NCI-H82 (cell line): ENCODE results near the gene PAPPA.

Source experiments
- DNase-seq: peaks from one replicate; lab custom pipeline; 2025; lab: John Stamatoyannopoulos, UW

PAPPA gene

DNA sequence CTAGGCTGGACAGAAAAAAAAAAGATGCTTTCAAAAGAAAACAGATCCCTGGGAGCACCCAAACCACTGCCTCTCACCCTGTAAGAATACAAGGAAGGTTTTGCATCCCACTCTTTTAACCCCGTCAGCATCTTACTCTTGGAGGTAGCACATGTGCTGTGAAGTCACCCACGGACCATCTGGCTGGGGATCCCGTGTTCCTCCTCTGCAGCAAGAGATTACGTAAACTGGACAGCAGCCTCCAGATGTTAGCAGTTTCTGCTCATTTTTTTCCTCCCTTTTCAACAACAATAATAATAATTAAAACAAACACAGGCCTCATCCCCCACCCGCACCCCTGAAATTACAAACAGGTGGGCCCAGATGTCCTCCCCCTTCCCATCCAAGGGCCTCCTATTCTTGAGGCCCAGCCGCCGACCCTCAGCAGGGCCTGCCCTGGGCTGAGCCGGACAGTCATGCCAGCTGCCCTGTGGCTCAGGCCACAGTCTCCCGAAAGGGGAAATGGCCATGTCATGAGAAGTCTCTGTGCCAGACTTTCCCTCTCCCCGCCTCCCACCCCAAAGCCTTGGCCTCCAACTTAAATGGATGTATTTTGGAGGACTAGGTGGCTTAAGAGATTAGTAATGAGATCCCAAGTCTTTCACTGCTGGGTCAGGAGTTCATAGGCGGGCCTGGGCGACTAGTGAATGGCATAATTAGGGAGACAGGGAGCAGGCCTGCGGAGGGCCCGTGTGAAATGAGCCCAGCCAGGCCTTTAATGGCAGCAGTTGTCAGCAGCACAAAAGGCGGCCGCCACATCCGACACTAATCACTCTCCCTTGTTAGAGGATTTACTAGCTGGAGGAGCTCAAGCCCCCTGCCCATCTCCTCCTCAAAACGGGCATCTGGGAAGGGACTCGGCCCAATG is 165.1 kb downstream of the PAPPA start:
- peak; percentile 97 for DNase-seq

DNA sequence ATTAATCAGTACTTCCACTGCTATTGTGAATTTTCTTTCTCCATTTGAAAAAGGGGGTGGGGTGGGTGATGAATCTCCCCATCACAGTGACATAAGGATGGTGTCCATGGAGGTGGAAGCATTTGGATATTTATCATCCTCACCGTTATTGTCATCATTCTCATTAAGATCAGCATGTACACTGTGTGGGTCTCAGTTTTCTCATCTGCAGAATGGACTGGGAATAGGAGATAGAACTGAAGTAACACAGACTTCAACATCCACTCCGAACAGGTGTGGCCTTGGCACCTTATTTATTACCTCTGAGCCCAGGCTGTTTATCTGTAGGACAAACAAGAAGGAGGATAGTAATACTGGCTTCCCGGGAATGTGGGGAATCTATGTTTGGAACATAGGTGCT is 165.9 kb downstream of the PAPPA start:
- DNase-seq, result no peak

DNA sequence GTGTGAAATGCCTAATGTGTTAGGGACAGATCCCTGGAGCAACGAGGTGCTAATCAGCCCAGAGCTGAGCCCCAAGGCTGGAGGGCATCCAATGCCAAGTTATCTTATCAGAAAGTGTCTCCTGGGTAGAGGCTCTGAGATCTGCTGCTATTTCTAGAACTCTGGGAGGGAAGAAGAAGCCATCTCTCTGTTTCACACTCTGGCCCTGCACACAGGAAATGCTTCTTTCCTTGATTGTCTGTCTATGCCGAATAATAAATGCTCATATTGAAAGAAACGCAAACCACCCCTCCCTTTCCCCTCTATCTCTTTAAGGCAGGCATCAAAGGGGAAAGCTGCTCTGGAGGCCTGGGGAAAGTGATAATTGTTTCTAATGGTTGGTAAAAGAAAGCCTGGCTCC is 166.7 kb downstream of the PAPPA start:
- DNase-seq, result no peak

DNA sequence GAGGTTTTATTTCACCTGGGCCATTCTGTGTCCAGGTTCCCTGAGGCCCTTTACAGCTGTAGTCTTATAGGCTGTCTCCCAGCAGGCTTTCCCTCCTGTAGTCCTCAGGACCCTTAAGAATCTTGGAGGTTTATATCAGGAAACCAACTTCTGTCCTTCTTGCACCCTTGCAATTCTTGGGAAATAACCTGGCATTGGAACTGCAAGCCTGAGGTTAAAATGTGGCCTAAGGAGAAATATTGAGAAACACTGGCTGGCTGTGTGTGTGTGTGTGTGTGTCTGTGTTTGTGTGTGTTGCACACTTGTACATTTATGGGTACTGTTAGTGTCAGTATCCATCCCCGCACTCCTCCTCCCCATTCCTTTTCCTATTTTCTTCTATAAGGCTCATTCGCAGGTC is 168.9 kb downstream of the PAPPA start:
- no peak for DNase-seq

DNA sequence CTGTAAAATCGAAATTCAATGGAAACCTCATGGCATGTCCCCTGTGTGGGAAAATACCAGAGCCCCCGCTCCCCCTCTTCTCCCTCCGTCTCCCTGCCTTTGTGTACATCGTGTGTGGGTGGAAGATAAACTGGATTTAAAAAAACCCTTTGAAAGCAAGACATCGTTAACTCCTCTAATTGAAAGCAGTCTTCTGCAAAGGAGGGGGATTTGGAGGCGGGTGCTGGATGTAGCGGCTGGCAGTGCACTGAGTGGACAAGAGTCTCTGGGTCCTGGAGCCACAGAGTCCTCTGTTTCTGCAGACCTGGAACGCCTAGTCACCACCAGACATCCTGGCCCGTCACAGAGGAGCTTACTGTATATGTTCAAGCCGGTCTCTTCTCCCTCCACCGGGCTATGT is 169.4 kb downstream of the PAPPA start:
- peak; percentile 11 for DNase-seq

DNA sequence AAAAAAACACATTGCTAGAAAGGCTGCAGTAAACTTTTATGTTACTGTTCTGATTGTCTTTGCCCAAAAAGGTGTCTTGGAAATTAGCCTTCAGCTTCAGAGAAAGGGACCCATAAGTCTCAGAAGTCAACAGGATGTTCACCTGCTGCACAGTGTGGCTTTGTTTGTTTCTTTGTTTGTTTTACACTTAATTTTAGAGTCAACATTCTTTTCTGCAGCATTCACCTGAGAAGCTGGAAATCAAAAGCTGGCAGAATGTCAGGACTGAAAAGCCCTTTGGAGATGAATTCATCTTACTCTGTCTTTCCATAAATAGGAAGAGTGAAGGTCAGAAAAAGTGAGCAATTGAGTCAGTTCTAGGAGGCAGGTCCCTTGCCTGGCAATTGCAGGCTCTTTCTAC is 170.0 kb downstream of the PAPPA start:
- DNase-seq, result no peak

DNA sequence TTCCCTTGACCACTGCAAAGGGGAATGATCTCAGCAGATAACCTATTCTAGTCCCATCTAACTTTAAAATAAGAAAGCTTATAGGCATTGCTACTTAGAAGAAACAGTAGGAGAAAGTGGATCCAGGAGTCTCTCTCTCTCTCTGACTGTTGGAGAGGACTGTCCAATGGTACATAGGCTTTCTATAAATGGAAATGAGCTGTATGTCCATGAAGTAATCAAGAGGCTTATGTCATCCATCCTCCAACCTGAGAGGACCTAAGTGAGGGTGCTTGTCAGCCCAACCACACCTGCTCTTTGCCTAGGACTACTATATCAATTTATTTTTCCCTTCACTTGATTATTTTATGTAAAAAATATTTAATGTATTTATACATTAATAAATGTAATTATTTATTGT is 172.3 kb downstream of the PAPPA start:
- no peak for DNase-seq

DNA sequence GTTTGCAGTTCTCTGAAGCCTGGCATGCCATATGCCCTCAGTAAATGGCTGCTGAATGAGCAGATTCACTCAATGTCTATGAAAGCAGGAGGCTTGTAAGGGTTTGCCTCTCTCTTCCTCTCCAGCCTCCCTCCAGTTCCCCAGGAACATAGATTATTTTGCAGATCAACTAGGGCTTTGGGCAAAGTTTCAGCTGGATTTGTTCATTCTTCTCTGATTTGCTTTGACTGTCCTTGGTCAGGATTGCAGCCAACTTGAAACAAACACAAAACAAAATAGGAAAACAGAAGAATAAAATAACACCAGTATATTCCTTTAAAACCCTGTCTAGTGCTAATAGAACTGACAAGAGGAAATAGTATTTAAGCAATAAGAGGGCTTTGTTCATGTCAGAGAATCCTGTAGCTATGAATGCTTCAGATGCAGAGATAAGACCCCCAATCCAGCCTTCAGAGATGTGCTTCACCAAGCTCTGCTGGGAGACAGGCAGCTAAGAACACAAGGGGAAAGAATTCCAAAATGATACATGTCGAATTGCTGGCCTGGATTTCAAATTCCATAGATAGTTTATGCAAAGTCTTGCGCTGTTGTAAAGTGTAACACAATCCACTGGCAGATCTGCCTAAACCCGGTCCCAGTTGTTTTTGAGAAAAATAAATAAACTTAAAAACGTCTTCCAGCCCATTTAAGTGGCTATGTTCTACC is 174.3 kb downstream of the PAPPA start:
- DNase-seq, result no peak

DNA sequence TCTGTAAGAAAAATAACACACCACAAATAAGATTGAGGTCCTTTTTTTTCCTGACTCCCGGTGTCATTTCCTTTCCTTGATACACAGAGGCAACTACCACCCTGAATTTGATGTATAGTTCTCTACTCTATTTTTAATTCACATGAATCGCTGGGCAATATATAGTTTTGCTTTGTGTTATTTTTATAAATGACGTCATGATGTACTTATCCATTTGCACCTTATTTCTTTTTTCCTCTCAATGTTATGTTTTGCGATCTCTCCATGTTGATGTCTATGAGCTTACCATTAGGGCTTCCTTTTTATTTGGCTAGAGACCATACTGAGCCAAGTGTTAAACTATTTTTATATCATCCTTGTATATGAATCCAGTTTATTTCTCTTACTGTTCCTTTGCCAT is 175.9 kb downstream of the PAPPA start:
- no peak for DNase-seq

DNA sequence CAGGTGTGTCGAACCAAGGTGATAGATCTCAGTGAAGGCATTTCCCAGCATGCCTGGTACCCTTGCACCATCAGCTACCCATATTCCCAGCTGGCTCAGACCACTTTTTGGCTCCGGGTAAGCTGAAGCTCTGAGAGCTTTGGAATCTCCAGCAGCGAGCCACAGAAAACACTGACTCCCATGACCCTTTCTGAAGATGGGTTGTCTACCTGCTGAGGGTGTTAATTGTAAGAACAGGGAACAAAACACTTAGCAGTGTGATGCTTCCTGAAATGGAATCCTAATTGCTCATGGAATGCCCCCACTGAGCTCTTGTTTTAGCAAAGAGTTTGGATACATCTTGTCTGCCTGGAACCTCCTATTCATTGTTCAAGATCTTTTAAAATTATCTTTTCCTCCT is 177.7 kb downstream of the PAPPA start:
- DNase-seq, result no peak

DNA sequence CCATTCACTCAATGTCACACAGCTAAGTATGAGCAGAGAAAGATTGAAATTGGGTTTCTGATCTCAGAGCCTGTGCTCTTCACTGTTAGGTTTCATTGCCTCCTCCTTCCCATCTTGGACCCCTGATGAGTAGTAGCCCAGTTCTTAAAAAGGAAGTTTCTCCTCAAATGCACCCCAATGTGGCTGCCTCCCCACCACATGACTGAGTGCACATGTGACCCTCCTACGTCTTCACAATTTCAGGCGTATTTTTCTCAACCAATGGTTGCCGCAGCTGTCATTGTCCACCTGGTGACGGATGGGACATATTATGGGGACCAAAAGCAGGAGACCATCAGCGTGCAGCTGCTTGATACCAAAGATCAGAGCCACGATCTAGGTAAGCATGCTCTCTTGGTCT is 178.5 kb downstream of the PAPPA start:
- no peak for DNase-seq

DNA sequence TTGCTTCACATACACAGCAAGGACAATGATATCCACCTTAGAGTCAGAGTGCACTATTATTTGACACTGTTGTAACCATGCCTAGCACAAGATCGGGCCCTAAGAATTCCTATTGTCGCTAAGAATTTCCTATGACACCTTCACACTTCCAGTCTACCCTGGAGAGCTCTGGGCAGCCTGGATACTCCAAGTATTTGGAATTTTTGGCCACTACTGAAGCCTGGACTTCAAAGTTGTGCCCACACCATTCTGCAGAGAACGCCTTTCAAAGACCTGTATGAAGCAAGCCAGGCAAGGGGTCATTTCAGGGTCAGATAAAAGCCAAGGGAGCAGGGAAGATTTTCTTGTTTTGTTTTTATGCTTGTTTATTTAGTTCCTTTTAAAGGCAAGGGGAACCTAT is 179.7 kb downstream of the PAPPA start:
- no peak for DNase-seq

DNA sequence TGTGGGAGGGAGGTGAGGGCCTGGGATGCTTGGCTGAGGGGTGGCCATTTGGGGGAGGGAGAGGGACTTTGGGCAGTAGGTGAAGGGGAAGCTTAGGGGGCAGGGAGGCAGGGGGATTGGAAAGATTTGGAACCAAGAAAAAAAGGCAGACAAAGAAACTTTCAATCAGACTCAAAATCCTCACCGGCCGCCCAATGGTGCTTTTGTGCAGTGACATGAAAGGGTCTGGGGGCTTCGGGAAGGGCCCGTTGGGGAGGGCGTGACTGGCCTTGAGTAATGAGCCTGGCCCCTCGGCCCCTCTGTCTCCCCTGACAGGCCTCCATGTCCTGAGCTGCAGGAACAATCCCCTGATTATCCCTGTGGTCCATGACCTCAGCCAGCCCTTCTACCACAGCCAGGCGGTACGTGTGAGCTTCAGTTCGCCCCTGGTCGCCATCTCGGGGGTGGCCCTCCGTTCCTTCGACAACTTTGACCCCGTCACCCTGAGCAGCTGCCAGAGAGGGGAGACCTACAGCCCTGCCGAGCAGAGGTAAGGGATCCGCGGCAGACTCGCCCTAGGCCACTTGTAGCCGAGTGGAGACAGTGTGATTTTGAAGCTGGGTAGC is 181.1 kb downstream of the PAPPA start:
- DNase-seq, result no peak

DNA sequence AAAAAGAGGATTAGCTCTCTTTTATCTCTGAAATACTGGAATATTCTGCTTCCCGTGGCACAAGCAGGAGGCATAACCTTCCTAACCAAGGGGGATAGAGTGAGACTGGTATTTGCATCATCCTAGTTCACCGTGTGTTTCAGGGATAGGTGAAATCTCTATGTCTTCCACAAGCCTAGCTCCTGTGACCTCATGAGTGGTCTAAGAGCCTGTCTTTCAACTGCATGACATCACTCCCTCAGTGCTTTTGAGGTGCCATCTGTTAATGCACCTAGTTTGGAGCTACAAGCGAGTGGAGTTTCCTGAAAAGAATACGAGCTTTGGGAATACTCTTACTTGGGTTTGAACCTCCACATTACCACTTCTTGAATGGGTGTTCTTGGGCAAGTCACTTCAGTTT is 181.8 kb downstream of the PAPPA start:
- DNase-seq, result no peak

DNA sequence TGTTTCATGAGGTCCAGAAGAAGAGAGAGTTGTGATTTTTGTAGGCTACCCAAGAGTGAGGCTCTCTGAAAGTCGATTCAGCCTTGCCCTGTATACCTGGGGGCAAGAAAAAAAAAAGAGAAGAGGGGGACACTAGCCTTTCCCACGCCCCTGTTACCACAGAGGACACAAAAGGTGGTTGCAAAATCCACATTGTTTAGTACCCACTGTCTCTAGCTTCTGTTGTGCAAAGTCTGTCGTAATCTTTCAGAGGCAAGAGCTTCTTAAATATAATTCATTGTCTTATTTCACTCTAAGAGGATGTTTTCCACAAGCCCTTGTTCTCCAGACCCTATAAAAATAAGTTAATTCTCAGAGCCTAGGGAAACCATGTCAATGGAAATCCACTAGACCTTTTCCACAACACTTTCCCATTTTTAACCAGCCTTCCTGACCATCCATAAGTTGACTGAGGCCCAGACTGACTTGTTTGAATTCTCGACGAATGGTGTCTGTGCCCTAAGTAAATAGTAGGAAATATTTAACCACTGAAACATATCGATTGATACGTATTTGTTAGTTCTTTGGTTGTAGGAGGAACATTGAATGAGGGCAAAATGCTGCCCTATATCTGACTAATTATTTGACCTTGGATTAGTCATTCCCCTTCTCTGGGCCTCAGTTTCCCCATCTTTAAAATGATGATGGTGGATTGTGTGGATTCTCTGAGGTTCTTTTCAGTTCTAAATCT is 182.7 kb downstream of the PAPPA start:
- DNase-seq, result no peak

DNA sequence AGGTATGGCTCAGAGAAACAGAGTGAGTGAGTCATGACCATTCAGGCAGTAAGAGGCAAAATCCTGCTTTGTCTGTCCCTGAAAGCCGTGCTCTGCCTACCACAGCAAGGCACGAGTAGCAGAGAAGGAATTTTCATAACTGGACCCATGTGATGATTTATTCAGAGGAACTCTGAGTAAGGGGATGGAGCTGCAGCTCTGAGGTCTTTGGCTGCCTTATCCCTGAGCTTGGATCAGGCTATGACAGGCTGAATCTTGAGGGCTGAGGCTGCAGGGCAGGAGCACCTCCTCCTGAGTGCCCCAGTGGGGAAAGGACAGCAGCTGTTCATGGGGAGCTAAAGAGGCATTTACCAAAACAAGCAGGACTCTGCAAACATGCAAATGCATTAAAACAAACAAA is 183.4 kb downstream of the PAPPA start:
- no peak for DNase-seq

DNA sequence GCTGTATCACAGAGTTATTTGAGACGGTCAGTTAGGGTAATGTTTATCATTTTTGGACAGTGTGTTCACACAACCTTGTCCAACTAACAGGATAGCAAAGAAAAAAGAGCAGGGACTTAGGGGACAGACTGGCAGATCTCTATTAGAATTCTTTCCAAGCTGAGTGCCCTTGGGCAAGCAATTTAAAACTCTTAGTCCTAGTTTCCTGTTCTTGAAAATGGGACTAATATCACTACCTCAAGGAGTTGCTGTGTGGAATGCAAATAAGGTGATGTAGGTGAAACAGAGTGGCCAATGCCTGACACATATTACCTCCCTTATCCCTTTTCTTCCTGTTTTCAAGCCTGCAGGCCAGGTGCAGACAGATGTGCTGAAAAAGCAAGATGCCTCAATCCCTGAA is 186.7 kb downstream of the PAPPA start:
- no peak for DNase-seq

DNA sequence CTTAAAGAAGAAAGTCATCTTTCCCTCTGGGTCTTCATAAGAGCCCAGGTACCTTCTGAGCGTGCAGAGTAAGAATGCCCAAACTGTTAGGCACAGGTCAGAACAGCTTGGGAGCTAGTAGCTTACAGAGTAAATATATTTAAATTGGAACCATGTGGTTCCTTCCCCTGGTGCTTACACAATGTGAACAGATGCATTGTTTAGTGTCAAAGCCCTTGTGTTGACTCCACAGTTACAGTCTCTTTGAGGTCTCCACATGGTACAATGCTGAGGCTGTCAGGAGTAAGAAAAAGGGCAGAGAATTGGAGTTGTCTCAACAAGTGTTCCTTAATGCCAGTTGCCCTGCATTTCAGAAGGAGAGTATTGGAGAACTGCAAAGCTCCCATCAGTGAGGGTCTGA is 188.5 kb downstream of the PAPPA start:
- no peak for DNase-seq

DNA sequence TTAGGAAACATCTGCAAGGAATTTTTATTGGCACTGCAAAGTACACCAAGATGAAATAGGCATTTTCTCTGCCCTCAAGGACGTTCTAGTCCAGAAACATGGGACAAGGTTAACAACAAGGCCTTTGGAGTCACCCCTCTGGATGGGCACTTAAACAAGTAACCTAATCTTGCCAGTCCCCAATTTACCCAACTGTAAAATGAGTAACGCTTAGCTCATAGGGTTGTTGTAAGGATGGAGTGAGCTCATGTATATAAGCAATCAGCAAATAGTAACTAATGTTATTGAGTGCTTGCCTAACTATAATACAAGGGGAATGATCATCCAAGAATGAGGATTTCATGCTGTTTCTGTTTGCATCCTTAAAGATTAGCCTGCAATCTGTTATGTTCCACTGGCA is 189.3 kb downstream of the PAPPA start:
- DNase-seq, result no peak

DNA sequence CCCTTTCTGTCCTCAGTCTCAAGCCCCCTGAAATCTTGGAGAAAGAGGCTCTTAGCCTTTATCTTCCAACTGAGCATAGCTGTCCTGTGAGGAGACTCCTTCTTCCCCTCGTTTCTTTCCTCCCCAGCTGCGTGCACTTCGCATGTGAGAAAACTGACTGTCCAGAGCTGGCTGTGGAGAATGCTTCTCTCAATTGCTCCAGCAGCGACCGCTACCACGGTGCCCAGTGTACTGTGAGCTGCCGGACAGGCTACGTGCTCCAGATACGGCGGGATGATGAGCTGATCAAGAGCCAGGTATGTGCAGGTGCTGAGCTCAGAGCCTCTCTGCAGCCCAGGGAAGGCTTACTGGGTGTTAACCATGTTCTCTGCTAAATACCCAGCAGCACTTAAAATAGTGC is 190.8 kb downstream of the PAPPA start:
- DNase-seq, result no peak

DNA sequence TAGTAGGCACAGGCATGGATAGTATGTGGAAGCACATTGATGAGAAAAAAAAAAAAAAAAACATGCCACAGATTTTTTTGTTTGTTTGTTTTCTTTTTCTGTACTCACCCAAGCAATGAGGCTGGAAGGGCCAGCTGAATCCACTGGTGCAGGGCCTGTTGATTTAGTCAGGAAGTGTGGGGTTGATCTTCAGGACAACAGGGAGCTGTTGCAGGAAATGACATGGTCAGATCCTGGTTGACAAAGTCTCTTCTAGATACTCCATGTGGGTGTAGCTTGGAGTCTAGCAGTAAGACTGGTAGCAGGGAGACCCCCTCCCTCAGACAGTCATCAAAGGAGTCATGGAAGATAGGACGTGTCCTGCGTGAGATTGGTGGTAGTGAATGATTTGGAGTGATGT is 191.8 kb downstream of the PAPPA start:
- DNase-seq, result no peak

DNA sequence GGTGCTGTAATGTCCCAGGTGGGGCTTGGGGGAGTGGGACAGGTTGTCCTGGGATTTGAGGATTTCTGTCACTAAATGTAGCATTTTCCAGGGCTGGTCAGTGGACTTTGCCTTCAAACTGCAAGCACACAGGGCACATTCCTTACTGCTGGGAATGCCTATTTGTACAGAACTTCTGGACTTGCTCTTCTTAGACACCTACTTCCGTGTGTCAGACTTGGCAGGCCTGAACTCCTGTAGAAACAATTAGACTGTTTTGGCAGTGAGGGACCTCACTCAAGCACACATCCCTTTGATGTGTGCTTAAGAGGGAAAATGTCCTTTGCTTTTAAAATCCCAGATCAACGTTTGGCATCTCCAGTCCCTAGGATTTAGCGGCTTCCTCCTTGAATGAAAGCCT is 192.2 kb downstream of the PAPPA start:
- DNase-seq, result no peak

DNA sequence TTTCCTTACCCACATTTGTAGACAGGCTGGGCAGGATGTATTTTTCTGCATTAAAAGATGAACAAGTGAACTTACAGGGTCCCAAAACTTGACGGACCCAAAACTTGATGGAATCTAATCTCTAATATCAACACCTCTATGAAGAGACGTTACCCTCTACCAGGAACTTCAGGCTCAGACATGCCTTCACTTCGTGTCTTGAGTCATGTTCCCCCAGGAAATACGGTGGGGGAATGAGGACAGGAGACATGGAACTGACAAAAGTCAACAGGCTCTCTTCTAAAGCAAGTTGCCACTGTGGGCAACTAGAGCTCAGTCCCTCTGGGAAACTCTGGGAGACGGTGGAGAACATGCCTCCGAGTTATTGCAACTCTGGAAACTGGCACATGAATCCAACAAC is 196.1 kb downstream of the PAPPA start:
- no peak for DNase-seq
